Vagina (tissue), 2 donors: ENCODE results near the gene ESRRA. TPM values are rescaled to one million over a fixed set of nuclear protein-coding genes. Genes with fewer than 3 reads are reported as not detected.
A peak's percentile ranks its signal among the peaks of the same experiment; 100 is the strongest.

Source experiments
- DNase-seq, 2 donors: peaks; one replicate each; pipeline ENCODE4 v3.0.0-alpha.2; 2017; ENCODE audit errors: extremely low spot score in 2 of 2
- H3K27ac ChIP-seq: fragments of 200-600 bp; sonication (generic); one replicate; pipeline ENCODE4 v1.5.1; 2019
- H3K27me3 ChIP-seq: fragments of 200-600 bp; sonication (generic); one replicate; pipeline ENCODE4 v1.5.1; 2019
- H3K36me3 ChIP-seq, 2 donors: fragments of 200-600 bp; sonication (generic); one replicate each; pipeline ENCODE4 v1.5.1; 2017 to 2019
- H3K4me1 ChIP-seq: fragments of 200-600 bp; sonication (generic); one replicate; pipeline ENCODE4 v1.5.1; 2019
- H3K4me3 ChIP-seq, 2 donors: fragments of 200-600 bp; sonication (generic); 1 replicate in 1 of 2; 2 replicates in 1 of 2; pipeline ENCODE4 v1.5.1; 2016 to 2019
- H3K9me3 ChIP-seq: fragments of 200-600 bp; sonication (generic); one replicate; pipeline ENCODE4 v1.5.1; 2019
- POLR2A ChIP-seq, 2 donors: fragments of 450-650 bp; IDR thresholded peaks; one replicate each; pipeline ENCODE4 v1.6.1; 2017; ENCODE audit warnings: antibody characterized with exemption in 2 of 2, mild to moderate bottlenecking in 2 of 2, moderate library complexity in 2 of 2
- POLR2AphosphoS5 ChIP-seq, 2 donors: sonication (generic); formaldehyde crosslinking; IDR thresholded peaks; one replicate each; pipeline ENCODE4 v1.9.0; 2017; ENCODE audit warnings: antibody characterized with exemption in 2 of 2, mild to moderate bottlenecking in 2 of 2, low read depth in 1 of 2; ENCODE audit not compliant: insufficient read depth in 1 of 2
- intact Hi-C: fragments of 100-400 bp; cut with DNase I; formaldehyde crosslinking; loops from one replicate; pipeline ENCODE4 v1.15.1; 2023
- total RNA-seq: library from RNA; depleted of rRNA; stranded (reverse); fragments of >200 nt; gene quantifications from one replicate; pipeline ENCODE4 v1.2.3, GENCODE V29; 2016
- TF ChIP-seq, protein P1 (sequence below), 3 experiments: fragments of 450-650 bp in 2 of 3; fragments of 200-600 bp in 1 of 3; sonication (generic) in 1 of 3; IDR thresholded peaks; one replicate each; pipeline ENCODE4 v1.5.1; 2017 to 2019; ENCODE audit warnings: antibody characterized with exemption in 3 of 3, mild to moderate bottlenecking in 2 of 3, moderate library complexity in 2 of 3

Gene ESRRA
- total RNA-seq, 1 donor from 2014 or later, result 44.4 TPM

DNA sequence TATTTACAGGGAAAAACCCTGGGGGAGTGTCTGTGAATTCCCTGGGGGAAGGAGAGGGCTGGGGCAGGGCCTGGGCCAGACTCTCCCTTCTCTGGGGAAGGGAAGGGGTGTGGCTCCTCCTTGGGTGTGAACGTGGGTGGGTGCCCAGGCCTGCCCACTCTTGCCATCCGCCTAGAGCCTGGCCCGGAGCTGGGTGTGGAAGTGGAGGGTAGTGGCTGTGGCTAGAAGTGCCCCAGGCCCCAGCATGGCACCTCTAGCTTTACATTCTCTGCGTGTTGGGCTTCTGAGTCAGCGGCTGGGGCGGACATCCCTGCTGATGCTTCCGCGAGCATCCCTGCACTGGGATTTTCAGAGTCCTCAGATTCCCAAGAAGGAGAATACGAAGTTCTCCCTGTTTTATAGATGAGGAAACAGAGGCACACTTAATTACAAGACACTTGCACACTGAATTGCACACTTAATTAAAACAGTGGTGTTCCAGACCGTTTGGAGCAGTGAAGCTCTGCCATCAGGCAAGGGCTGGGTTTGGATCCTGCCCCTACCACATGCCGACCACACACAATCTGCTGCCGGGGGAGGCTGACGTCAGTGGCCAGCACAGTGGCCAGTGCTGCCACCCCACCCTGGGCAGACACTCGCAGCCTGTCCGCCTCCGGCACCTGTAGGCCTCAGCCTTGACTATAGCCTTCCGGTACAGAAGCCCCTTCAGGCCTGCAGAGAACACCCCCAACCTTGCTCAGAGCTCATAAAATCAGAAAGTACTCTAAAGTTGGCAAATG, 28.5 kb upstream of the ESRRA start:
- Histone ChIP-seq H3K27me3 (no peaks in the 10 kb centered on the region), H3K4me1 (peaks cover 17% of the 10 kb centered on the region), H3K36me3 (peaks cover 0 to 12% of the 10 kb centered on the region in 2 donors), H3K27ac (no peak overlapping the region), H3K9me3 (no peaks in the 10 kb centered on the region), H3K4me3 (no peak overlapping the region)
- DNase-seq, result no peak
- intact Hi-C loops, result no loop called here
- TF ChIP-seq POLR2A (IDR thresholded peaks at IDR 0.05), result no peak
- no peak for TF ChIP-seq POLR2AphosphoS5 (IDR thresholded peaks at IDR 0.05; ENCODE audit: insufficient read depth in 1 of 2, low read depth in 1 of 2)
- TF ChIP-seq, protein P1, sequence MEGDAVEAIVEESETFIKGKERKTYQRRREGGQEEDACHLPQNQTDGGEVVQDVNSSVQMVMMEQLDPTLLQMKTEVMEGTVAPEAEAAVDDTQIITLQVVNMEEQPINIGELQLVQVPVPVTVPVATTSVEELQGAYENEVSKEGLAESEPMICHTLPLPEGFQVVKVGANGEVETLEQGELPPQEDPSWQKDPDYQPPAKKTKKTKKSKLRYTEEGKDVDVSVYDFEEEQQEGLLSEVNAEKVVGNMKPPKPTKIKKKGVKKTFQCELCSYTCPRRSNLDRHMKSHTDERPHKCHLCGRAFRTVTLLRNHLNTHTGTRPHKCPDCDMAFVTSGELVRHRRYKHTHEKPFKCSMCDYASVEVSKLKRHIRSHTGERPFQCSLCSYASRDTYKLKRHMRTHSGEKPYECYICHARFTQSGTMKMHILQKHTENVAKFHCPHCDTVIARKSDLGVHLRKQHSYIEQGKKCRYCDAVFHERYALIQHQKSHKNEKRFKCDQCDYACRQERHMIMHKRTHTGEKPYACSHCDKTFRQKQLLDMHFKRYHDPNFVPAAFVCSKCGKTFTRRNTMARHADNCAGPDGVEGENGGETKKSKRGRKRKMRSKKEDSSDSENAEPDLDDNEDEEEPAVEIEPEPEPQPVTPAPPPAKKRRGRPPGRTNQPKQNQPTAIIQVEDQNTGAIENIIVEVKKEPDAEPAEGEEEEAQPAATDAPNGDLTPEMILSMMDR (IDR thresholded peaks at IDR 0.05), result no peak

DNA sequence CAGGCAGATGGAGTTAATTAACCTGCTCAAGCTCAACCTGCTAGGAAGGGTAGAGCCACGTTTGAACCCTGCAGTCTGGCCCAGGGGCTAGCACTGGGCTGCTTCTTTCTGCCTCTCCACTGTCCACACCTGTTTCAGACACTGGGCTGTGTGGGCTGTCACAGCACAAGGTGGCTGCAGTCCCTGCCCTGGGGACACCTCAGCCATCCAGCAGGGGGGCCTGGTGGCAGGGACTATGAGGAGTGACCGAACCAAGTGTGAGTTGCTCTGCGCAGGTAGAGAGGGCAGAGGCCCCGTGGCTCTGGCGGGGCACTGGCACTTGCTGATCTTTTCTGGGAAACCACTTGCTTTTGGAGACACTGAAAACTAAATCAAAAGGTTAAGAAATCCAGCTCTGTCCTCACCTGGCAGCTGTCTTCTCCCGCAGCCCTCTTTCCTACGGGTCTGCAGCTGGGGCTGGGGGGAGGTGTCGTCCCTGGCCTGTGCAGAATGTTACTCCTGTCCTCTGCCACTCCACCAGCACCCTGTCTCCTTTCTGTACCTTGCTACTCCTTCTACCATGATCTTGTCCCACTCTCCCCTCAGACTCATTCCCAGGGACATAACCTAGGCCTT, 26.6 kb upstream of the ESRRA start:
- Histone ChIP-seq H3K4me1 (peaks cover 27% of the 10 kb centered on the region), H3K9me3 (no peaks in the 10 kb centered on the region), H3K36me3 (peaks cover 0 to 12% of the 10 kb centered on the region in 2 donors), H3K27me3 (no peaks in the 10 kb centered on the region), H3K4me3 (no peak overlapping the region), H3K27ac (no peak overlapping the region)
- intact Hi-C loops, result no loop called here
- TF ChIP-seq, protein P1 (IDR thresholded peaks at IDR 0.05), result no peak
- TF ChIP-seq POLR2A (IDR thresholded peaks at IDR 0.05), result no peak
- no peak for TF ChIP-seq POLR2AphosphoS5 (IDR thresholded peaks at IDR 0.05; ENCODE audit: insufficient read depth in 1 of 2, low read depth in 1 of 2)
- DNase-seq, result no peak

DNA sequence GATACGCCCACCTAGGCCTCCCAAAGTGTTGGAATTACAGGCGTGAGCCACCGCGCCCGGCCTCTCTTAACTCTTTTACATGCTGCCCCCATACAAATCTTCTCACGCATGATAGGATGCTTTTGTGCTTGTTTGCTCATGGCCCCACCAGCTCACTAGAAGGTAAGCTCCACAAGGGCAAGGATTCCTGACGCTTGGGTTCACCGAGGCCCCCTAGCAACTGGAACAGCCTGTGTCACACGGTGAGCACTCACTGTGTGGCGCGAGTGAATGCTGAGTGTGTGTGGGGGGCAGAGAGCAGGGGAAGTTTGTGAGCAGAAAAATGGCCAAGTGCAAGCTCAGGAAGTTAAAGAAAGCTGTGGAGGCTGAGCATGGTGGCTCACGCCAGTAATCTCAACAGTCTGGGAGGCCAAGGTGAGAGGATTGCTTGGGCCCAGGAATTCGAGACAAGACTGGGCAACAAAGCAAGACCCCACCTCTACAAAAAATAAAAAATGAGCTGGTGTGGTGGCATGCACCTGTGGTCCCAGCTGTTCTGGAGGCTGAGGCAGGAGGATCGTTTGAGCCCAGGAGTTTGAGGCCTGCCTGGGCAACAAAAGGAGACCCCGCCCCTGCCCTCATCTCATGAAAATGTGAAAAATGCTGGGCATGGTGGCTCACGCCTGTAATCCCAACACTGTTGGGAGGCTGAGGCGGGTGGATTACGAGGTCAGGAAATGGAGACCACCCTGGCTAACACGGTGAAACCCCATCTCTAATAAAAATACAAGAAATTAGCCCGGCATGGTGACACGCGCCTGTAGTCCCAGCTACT, 23.2 kb upstream of the ESRRA start:
- H3K9me3 ChIP-seq, result no peaks in the 10 kb centered on the region
- no peak overlapping the region for H3K4me3 ChIP-seq
- TF ChIP-seq POLR2A (IDR thresholded peaks at IDR 0.05) (no peak), POLR2AphosphoS5 (IDR thresholded peaks at IDR 0.05; ENCODE audit: insufficient read depth in 1 of 2, low read depth in 1 of 2) (no peak)
- TF ChIP-seq, protein P1 (IDR thresholded peaks at IDR 0.05), result no peak
- no peak overlapping the region for H3K27ac ChIP-seq
- peaks cover 40% of the 10 kb centered on the region for H3K4me1 ChIP-seq
- DNase-seq, result no peak
- no peaks in the 10 kb centered on the region for H3K27me3 ChIP-seq
- intact Hi-C loops, result no loop called here
- peaks cover 0 to 12% of the 10 kb centered on the region in 2 donors for H3K36me3 ChIP-seq

DNA sequence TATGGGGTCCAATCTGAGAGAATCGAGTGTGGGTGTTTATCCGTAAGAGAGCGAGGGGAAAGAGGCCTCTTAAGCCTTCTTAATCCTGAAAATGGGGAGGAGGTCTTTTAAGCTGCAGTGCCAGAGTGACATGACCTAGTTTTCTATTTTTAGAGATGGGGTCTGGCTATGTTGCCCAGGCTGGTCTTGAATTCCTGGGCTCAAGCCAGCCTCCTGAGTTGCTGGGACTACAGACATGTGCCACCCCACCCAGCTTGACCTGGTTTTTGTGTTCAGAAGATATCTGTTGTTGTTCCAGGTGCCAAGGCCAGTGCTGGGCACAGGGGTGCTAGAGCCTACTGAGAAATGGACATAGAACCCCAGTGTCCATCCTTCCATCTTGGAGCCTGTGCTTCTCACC, 22.2 kb upstream of the ESRRA start:
- Histone ChIP-seq H3K4me1 (peaks cover 37% of the 10 kb centered on the region), H3K4me3 (no peak overlapping the region), H3K9me3 (no peaks in the 10 kb centered on the region), H3K27me3 (no peaks in the 10 kb centered on the region), H3K36me3 (peaks cover 0 to 10% of the 10 kb centered on the region in 2 donors), H3K27ac (peak overlapping the region; percentile 94)
- DNase-seq, result no peak
- intact Hi-C loops, result no loop called here
- TF ChIP-seq POLR2AphosphoS5 (IDR thresholded peaks at IDR 0.05; ENCODE audit: insufficient read depth in 1 of 2, low read depth in 1 of 2), result no peak
- TF ChIP-seq, protein P1 (IDR thresholded peaks at IDR 0.05), result no peak
- TF ChIP-seq POLR2A (IDR thresholded peaks at IDR 0.05), result no peak
